Raji (cell line): ENCODE measurements around the gene FAM193B.

Experiments
- POLR2A ChIP-seq: IDR thresholded peaks from 2 replicates; pipeline ENCODE4 v1.6.1; 2011; ENCODE audit warnings: low read depth, low read length, control low read depth; ENCODE audit not compliant: insufficient read depth

The FAM193B gene

GRCh38 chr5:177550122-177550521, 4.2 kb downstream of the FAM193B start:
- no peak for TF ChIP-seq POLR2A

- TF ChIP-seq POLR2A = no peak
These were observed 5.9 kb downstream of the FAM193B start for GRCh38 chr5:177548495-177548894.

GRCh38 chr5:177547736-177548135, 6.6 kb downstream of the FAM193B start:
- no peak for TF ChIP-seq POLR2A

- no peak for TF ChIP-seq POLR2A
These were observed 8.1 kb downstream of the FAM193B start for GRCh38 chr5:177546258-177546741.

- no peak for TF ChIP-seq POLR2A
These were observed 8.7 kb downstream of the FAM193B start for GRCh38 chr5:177545487-177546257.

GRCh38 chr5:177542816-177543465, 11.4 kb downstream of the FAM193B start:
- TF ChIP-seq POLR2A = no peak

- TF ChIP-seq POLR2A = no peak
These were observed 13.9 kb downstream of the FAM193B start for GRCh38 chr5:177540438-177540837.

- TF ChIP-seq POLR2A = no peak
These were observed 15.0 kb downstream of the FAM193B start for GRCh38 chr5:177539411-177539810.

GRCh38 chr5:177538876-177539275, 15.5 kb downstream of the FAM193B start:
- TF ChIP-seq POLR2A = no peak

GRCh38 chr5:177537389-177538361, 16.7 kb downstream of the FAM193B start:
- TF ChIP-seq POLR2A = no peak

GRCh38 chr5:177536386-177536785, 18.0 kb downstream of the FAM193B start:
- no peak for TF ChIP-seq POLR2A

GRCh38 chr5:177535125-177535524, 19.2 kb downstream of the FAM193B start:
- TF ChIP-seq POLR2A = no peak

- no peak for TF ChIP-seq POLR2A
These were observed 23.0 kb downstream of the FAM193B start for GRCh38 chr5:177531209-177531940.

- no peak for TF ChIP-seq POLR2A
These were observed 23.7 kb downstream of the FAM193B start for GRCh38 chr5:177530638-177531037.
